GM19240 (cell line): Measurements from ENCODE around the gene TRPM3.
"Not testable (repeated sequence)": the region's sequence is repeated elsewhere in the genome, so short reads cannot be mapped to it uniquely, and the experiment has no call there.

Experiments used
- DNase-seq: peaks from one replicate; pipeline ENCODE4 v3.0.0; 2011; ENCODE audit warnings: low spot score; ENCODE audit not compliant: insufficient read length

TRPM3 gene

GRCh38 chr9:70765946-70766345, 355.5 kb downstream of the TRPM3 start:
- DNase-seq = no peak

GRCh38 chr9:70761139-70761670, 360.2 kb downstream of the TRPM3 start:
- no peak for DNase-seq

- no peak for DNase-seq
Observed at GRCh38 chr9:70760228-70760627, 361.2 kb downstream of the TRPM3 start.

GRCh38 chr9:70753311-70753710, 368.1 kb downstream of the TRPM3 start:
- no peak for DNase-seq

GRCh38 chr9:70749066-70749465, 372.4 kb downstream of the TRPM3 start:
- DNase-seq = no peak

- no peak for DNase-seq
Observed at GRCh38 chr9:70747261-70747718, 374.1 kb downstream of the TRPM3 start.

- DNase-seq = no peak
Observed at GRCh38 chr9:70746760-70747159, 374.7 kb downstream of the TRPM3 start.

- no peak for DNase-seq
Observed at GRCh38 chr9:70746316-70746715, 375.1 kb downstream of the TRPM3 start.

- DNase-seq = not testable (repeated sequence)
Observed at GRCh38 chr9:70724794-70725193, 396.6 kb downstream of the TRPM3 start.

GRCh38 chr9:70724025-70724424, 397.4 kb downstream of the TRPM3 start:
- DNase-seq = not testable (repeated sequence)

GRCh38 chr9:70706797-70707196, 414.6 kb downstream of the TRPM3 start:
- not testable (repeated sequence) for DNase-seq

- no peak for DNase-seq
Observed at GRCh38 chr9:70701163-70701562, 420.3 kb downstream of the TRPM3 start.

- no peak for DNase-seq
Observed at GRCh38 chr9:70696694-70697335, 424.6 kb downstream of the TRPM3 start.

GRCh38 chr9:70694758-70695157, 426.7 kb downstream of the TRPM3 start:
- DNase-seq = no peak

GRCh38 chr9:70693186-70693585, 428.2 kb downstream of the TRPM3 start:
- DNase-seq = no peak

- DNase-seq = no peak
Observed at GRCh38 chr9:70692431-70692830, 429.0 kb downstream of the TRPM3 start.

- no peak for DNase-seq
Observed at GRCh38 chr9:70688704-70689103, 432.7 kb downstream of the TRPM3 start.

- DNase-seq = no peak
Observed at GRCh38 chr9:70683841-70684240, 437.6 kb downstream of the TRPM3 start.

GRCh38 chr9:70682298-70682697, 439.1 kb downstream of the TRPM3 start:
- DNase-seq = no peak

- DNase-seq = no peak
Observed at GRCh38 chr9:70679845-70680244, 441.6 kb downstream of the TRPM3 start.

- DNase-seq = no peak
Observed at GRCh38 chr9:70678153-70678552, 443.3 kb downstream of the TRPM3 start.

- DNase-seq = no peak
Observed at GRCh38 chr9:70677055-70677735, 444.2 kb downstream of the TRPM3 start.

- DNase-seq = no peak
Observed at GRCh38 chr9:70675868-70676370, 445.5 kb downstream of the TRPM3 start.
